HG03066 (cell line): Measurements from ENCODE around the gene ZNF24.

Source experiments
- ATAC-seq: cut with Tn5 transposase; IDR thresholded peaks from one replicate; pipeline ENCODE4 v1.9.1; 2021; ENCODE audit warnings: low read depth; ENCODE audit not compliant: unreplicated experiment

Gene ZNF24

GRCh38 chr18:35343936-35344735 is at the start of gene ZNF24:
Gene ZNF24, minus strand, starts transcription at chr18:35344420. Its CDS starts 3,770 bp downstream, at chr18:35340650.
- ATAC-seq = peak; percentile 87

- no peak for ATAC-seq
Observed at GRCh38 chr18:35393716-35394115, 49.5 kb upstream of the ZNF24 start.

DNA sequence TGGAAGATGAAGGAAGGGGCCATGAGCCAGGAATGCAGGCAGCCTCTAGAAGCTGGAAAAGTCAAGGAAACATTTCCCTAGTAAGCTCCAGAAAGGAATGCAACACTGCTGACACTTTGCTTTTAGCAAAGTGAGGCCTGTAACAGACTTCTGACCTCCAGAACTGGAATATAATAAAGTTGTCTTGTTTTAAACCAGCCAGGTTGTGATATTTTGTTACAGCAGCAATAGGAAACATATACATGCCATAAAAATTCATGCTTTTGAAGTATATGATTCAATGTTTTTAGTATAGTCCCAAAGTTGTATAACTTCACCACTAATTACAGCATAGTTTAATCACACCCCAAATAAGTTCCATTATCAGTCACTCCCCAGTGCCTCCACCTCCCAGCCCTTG is 48.2 kb upstream of the ZNF24 start:
- no peak for ATAC-seq

GRCh38 chr18:35390951-35391700 is 46.9 kb upstream of the ZNF24 start:
- no peak for ATAC-seq

- ATAC-seq = no peak
Observed at GRCh38 chr18:35389095-35389618, 44.9 kb upstream of the ZNF24 start.

DNA sequence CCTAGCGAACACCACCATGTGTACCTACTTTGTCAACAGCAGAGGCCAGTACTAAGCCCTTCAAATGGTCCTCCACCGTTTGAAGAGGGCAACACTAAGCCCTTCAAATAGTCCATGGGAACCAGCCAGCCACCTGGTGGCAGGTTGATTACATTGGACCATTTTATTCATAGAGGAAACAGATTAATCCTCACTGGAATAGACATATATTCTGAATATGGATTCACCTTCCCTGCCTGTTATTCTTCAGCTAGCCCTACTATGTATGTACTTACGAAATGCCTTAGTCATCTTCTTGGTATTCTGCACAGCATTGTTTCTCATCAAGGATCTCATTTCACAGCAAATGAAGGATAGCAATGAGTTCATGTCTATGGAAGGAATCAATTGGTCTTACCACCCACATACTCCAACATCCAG is 42.9 kb upstream of the ZNF24 start:
- no peak for ATAC-seq

- peak; percentile 73 for ATAC-seq
Observed at GRCh38 chr18:35386600-35387100, 42.4 kb upstream of the ZNF24 start.

GRCh38 chr18:35383136-35383535 is 38.9 kb upstream of the ZNF24 start:
- no peak for ATAC-seq

GRCh38 chr18:35379421-35379820 is 35.2 kb upstream of the ZNF24 start:
- ATAC-seq = no peak

DNA sequence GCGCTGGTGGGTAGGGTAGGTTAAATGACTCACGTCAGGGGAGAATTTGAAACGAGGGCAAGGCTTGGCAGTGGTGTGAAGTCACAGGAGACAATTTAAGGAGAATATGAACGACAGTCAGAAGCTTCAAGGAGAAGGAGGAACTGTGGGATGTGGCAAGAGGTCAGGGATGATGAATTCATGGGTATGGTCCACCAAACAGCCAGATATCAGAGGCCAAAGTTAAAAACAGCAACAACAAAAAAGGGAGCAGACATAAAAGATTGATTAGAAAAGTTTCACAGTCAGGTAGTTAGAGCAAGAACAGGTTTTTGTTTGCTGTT is 34.3 kb upstream of the ZNF24 start:
- ATAC-seq = no peak

GRCh38 chr18:35377875-35378573 is 33.8 kb upstream of the ZNF24 start:
- no peak for ATAC-seq

- ATAC-seq = peak; percentile 79
Observed at GRCh38 chr18:35376742-35377695, 32.8 kb upstream of the ZNF24 start, which contains the start of gene ZNF396. Gene ZNF396, minus strand, starts transcription at chr18:35377337. Its CDS starts 3,045 bp downstream, at chr18:35374292.

- peak; percentile 67 for ATAC-seq
Observed at GRCh38 chr18:35376393-35376741, 32.1 kb upstream of the ZNF24 start.

- ATAC-seq = no peak
Observed at GRCh38 chr18:35374708-35375107, 30.5 kb upstream of the ZNF24 start.

DNA sequence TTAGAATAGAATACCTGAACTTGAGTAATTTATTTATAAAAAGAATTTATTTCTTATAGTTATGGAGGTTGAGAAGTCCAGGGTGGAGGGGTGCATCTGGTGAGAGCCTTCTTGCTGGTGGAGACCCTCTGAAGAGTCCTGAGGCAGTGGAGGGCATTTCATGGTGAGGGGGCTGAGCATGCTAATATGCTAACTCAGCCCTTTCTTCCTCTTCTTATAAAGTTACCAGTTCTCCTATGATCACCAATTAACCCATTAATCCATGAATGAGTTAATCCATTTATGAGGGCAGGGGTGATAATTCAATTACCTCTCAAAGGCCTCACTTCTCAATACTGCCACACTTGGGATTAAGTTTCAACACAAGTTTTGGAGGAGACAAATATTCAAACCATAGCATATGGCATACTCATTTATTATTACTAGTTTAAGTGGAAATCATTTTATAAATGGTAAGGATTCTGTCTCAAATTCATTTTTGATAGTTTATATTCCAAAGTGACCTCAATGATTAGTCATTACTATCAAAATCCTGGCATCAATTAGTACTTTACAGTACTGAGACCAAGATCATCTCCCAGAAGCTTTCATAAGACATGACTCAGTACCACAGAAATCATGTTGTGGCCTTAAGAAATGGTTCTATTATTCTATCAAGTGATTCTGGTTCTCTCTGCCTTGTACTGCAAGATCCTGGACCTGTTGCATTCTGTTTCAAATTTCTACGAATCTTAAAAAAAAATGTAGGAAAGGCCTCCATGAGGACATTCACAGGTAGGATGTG is 27.4 kb upstream of the ZNF24 start:
- ATAC-seq = no peak

DNA sequence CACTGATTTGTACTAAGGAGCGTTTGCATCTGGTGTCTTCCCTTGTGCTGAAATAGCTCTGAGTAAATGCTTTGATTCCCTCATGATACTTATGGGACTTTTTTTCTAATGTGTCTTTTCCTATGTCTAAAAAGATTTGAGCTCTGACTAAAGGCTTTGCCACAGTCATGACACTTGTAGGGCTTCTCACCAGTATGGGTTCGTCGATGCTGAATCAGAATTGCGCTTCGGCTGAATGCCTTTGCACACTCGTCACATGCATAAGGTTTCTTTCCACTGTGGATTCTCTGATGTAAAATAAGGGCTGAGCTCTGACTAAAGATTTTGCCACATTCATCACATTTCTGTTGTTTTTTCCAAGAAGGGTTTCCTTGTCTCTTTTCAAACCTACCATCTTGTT is 24.9 kb upstream of the ZNF24 start:
- no peak for ATAC-seq

- no peak for ATAC-seq
Observed at GRCh38 chr18:35368595-35368994, 24.4 kb upstream of the ZNF24 start.

DNA sequence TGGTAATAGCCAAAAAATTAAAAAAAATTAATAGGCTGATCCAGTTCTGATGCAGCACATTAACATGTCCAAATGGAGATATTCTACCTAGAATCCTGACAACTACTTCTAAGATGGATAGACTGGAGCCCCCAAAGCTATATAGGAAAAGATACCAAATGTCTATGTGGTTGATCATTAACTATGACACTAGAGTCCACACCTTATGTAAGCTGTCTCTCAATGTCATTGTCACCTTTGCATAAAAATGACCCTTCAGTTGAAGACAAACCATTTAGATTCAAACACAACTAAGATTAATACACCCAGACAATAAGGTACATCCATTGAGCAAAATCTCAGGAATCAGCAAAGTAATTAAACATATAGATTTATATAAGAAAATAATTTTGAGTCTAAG is 18.3 kb upstream of the ZNF24 start:
- ATAC-seq = no peak
